ENCODE data around the gene CLCA2. TPM values are rescaled to one million over a fixed set of nuclear protein-coding genes. Genes with fewer than 3 reads are reported as not detected.

The CLCA2 gene
- total and polyA plus RNA-seq, 2 donors (not counting 1 experiment from before 2014, with no cell fraction given) = not detected

- peak overlapping the region; percentile 40 for H3K9ac ChIP-seq (ENCODE audit: low read length)
- ChIA-PET POLR2A (no interaction called here), CTCF (interaction anchor here (0.8 to 6.7 kb wide), 17 partner anchors 10 to 239 kb away, joined by 3 to 53 read pairs (median 6); partner anchors contain the start of genes CLCA1, ODF2L and SH3GLB1)
- H3K27me3 ChIP-seq (replicated peaks in 1 of 4; ENCODE audit: control extremely low read depth in 1 of 4, control insufficient read depth in 3 of 4, insufficient read depth in 4 of 4, low read length in 3 of 4) = peaks cover 0 to 11% (median 4%) of the 10 kb centered on the region in 4 experiments
- peak overlapping the region; percentile 42 for H3K4me2 ChIP-seq (replicated peaks; ENCODE audit: low read depth, low read length, poor library complexity, severe bottlenecking)
- ATAC-seq (ENCODE audit: low read depth) = no peak
- H3K79me2 ChIP-seq (ENCODE audit: control insufficient read depth, insufficient read depth, low read length) = no peaks in the 10 kb centered on the region
- peak overlapping the region; percentile 5 for H2AFZ ChIP-seq (ENCODE audit: insufficient read depth, low read depth, low read length, poor library complexity, severe bottlenecking)
- Mint-ChIP-seq H3K9me3 (ENCODE audit: insufficient read depth) (no peaks in the 10 kb centered on the region), H3K4me1 (peaks cover 8% of the 10 kb centered on the region), H3K27ac (no peak overlapping the region), H3K4me3 (peak overlapping the region; percentile 68), H3K27me3 (peaks cover 28% of the 10 kb centered on the region)
- no peak overlapping the region for H3K27ac ChIP-seq (ENCODE audit: low read length in 2 of 2)
- intact Hi-C loops (cut with micrococcal nuclease) = loop anchor here (1.0 to 5.0 kb wide), 2 partner anchors 123 to 329 kb away; no protein-coding TSS in a partner anchor
- peak; percentile 65 for DNase-seq
- no peaks in the 10 kb centered on the region for H3K9me3 ChIP-seq (ENCODE audit: control extremely low read depth in 1 of 3, control insufficient read depth in 2 of 3, insufficient read depth in 1 of 3, low read length in 2 of 3)
- peaks cover 0 to 21% of the 10 kb centered on the region in 2 donors for H3K4me1 ChIP-seq (ENCODE audit: control insufficient read depth in 2 of 2, insufficient read depth in 2 of 2, low read length in 2 of 2)
- 43% methylated on average over 2 of the region's 18 CpGs for whole genome bisulfite sequencing (ENCODE audit: insufficient coverage)
- H3K4me3 ChIP-seq (ENCODE audit: control extremely low read depth in 1 of 5, extremely low read depth in 1 of 5, insufficient read depth in 1 of 5, low read depth in 2 of 5, low read length in 4 of 5) = peak overlapping the region; percentile 11 to 55 (median 48)
- no peak for TF ChIP-seq CTCF (IDR thresholded peaks at IDR 0.05)
- no peak for TF ChIP-seq EZH2 (IDR thresholded peaks at IDR 0.05; ENCODE audit: borderline replicate concordance, insufficient read depth, low read depth, low read length, poor library complexity, severe bottlenecking)
- no peaks in the 10 kb centered on the region for H3K36me3 ChIP-seq (replicated peaks in 1 of 2; ENCODE audit: control extremely low read depth in 1 of 2, control insufficient read depth in 1 of 2, extremely low read depth in 1 of 2, insufficient read depth in 2 of 2, low read length in 1 of 2)
- H4K20me1 ChIP-seq (ENCODE audit: control insufficient read depth, insufficient read depth, low read length, poor library complexity, severe bottlenecking) = no peaks in the 10 kb centered on the region
Measured at GRCh38 chr1:86502721-86503405, 78.9 kb downstream of the CLCA2 start.

Data from B cell (primary cell).